ENCODE measurements around the gene GPR32.
"Not testable (repeated sequence)": the region's sequence is repeated elsewhere in the genome, so short reads cannot be mapped to it uniquely, and the experiment has no call there.

DNA sequence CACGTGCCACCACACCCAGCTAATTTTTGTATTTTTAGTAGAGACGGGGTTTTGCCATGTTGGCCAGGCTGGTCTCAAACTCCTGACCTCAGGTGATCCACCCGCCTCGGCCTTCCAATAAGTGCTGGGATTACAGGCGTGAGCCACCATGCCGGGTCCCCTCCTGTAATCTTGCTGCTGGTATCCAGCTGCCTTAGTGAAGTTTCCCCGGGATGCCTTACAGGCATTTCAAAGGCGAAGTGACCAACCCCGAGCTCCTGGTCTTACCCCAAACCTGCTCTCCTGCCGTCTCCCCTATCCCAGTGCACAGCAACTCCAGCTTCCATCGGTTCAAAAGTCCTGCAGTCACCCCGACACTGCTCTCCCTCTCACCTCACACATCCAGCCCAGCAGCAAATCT lies 3.5 kb upstream of the GPR32 start:
- TF ChIP-seq POLR2A, POLR2AphosphoS5 (IDR thresholded peaks at IDR 0.05): not testable (repeated sequence)
- TF ChIP-seq, protein P1, sequence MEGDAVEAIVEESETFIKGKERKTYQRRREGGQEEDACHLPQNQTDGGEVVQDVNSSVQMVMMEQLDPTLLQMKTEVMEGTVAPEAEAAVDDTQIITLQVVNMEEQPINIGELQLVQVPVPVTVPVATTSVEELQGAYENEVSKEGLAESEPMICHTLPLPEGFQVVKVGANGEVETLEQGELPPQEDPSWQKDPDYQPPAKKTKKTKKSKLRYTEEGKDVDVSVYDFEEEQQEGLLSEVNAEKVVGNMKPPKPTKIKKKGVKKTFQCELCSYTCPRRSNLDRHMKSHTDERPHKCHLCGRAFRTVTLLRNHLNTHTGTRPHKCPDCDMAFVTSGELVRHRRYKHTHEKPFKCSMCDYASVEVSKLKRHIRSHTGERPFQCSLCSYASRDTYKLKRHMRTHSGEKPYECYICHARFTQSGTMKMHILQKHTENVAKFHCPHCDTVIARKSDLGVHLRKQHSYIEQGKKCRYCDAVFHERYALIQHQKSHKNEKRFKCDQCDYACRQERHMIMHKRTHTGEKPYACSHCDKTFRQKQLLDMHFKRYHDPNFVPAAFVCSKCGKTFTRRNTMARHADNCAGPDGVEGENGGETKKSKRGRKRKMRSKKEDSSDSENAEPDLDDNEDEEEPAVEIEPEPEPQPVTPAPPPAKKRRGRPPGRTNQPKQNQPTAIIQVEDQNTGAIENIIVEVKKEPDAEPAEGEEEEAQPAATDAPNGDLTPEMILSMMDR (IDR thresholded peaks at IDR 0.05 in 8 of 11, conservative IDR thresholded peaks at IDR 0.05 in 3 of 11): not testable (repeated sequence)

Data from spleen (tissue), 7 donors.